Gastrocnemius medialis (tissue), 4 donors: Measurements from ENCODE around the gene TPTE2.

Source experiments
- POLR2A ChIP-seq, 2 donors: fragments of 450-650 bp; IDR thresholded peaks; one replicate each; pipeline ENCODE4 v1.6.1; 2017; ENCODE audit warnings: antibody characterized with exemption in 2 of 2, mild to moderate bottlenecking in 2 of 2, moderate library complexity in 2 of 2
- TF ChIP-seq, protein P1 (sequence below), 5 experiments: fragments of 450-650 bp in 3 of 5; fragments of 200-600 bp in 2 of 5; sonication (generic) in 2 of 5; IDR thresholded peaks in 4 of 5; conservative IDR thresholded peaks in 1 of 5; 1 replicate in 4 of 5; 2 replicates in 1 of 5; pipeline ENCODE4 v1.5.1; 2016 to 2019; ENCODE audit warnings: antibody characterized with exemption in 5 of 5, mild to moderate bottlenecking in 3 of 5, moderate library complexity in 3 of 5

DNA sequence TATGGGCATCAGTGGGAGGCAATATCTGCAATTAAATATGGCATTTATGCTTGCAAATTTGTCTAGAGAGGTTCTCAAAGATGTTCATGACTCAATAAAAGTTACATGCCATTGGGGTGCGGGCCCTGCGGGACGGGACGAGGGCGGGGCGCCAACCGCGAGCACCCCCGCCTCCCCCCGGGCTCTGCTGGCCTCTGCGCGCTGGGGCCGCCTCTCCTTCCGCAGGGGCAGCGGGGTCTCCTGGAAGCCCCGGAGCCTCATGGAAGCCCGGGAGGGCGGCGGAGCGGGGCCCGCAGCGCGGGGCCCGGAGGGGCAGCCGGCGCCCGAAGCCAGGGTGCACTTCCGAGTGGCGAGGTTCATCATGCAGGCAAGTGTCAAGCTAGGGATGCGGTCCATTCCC, 179.2 kb downstream of the TPTE2 start:
- no peak for TF ChIP-seq POLR2A (IDR thresholded peaks at IDR 0.05)
- TF ChIP-seq, protein P1, sequence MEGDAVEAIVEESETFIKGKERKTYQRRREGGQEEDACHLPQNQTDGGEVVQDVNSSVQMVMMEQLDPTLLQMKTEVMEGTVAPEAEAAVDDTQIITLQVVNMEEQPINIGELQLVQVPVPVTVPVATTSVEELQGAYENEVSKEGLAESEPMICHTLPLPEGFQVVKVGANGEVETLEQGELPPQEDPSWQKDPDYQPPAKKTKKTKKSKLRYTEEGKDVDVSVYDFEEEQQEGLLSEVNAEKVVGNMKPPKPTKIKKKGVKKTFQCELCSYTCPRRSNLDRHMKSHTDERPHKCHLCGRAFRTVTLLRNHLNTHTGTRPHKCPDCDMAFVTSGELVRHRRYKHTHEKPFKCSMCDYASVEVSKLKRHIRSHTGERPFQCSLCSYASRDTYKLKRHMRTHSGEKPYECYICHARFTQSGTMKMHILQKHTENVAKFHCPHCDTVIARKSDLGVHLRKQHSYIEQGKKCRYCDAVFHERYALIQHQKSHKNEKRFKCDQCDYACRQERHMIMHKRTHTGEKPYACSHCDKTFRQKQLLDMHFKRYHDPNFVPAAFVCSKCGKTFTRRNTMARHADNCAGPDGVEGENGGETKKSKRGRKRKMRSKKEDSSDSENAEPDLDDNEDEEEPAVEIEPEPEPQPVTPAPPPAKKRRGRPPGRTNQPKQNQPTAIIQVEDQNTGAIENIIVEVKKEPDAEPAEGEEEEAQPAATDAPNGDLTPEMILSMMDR (IDR thresholded peaks at IDR 0.05 in 4 of 5, conservative IDR thresholded peaks at IDR 0.05 in 1 of 5), result no peak
